GM12892 (cell line): ENCODE measurements around the gene JAK3.

Source experiments
- POLR2A ChIP-seq: IDR thresholded peaks from 2 replicates; pipeline ENCODE4 v1.6.1; 2011; ENCODE audit warnings: low read depth, low read length, control low read depth
- POLR2AphosphoS5 ChIP-seq: IDR thresholded peaks from 2 replicates; pipeline ENCODE4 v1.6.1; 2011; ENCODE audit warnings: low read depth, low read length, control low read depth
- TAF1 ChIP-seq: IDR thresholded peaks from 2 replicates; pipeline ENCODE4 v1.6.1; 2011; ENCODE audit warnings: low read depth, mild to moderate bottlenecking, control low read depth, low read length, borderline replicate concordance

DNA sequence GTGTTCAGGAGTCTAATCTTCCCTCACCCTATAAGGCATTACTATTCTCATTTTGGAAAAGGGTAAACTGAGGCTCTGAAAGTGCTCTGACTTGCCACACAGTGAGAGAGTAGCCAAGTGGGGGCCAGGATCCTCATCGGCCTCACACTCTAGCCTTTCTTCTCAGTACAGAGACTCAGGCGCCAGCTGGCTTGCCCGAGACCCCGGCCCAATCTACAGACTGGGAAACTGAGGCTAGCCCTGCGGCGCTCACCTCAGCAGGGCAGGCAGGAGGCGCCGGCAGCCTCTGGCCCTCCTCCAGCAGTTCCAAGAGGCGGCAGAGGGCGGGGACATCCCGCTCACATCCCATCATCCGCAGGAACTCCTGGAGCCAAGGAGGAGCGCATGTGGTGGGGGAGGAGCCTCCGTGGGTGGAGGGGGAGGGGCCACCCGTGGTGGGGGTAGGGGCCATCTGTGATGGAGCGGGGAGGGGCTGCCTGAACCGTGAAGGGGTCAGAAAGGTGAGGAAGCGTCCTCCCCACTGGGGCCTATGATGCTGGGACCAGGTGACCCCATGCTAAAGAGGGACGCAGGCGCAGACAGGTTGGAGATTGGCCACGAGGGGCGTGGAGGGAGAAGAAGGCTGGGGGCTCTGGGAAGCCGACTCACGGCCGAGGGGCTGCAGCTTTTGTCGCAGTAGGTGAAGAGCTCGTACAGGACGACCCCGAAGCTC lies 17.8 kb downstream of the JAK3 start:
- TF ChIP-seq POLR2AphosphoS5 (no peak), POLR2A (no peak), TAF1 (no peak)
